HG03045 (cell line): Measurements from ENCODE around the gene OSBP2.

ENCODE experiments used
- ATAC-seq: cut with Tn5 transposase; IDR thresholded peaks from one replicate; pipeline ENCODE4 v1.9.1; 2021; ENCODE audit warnings: mild to moderate bottlenecking, moderate library complexity; ENCODE audit not compliant: unreplicated experiment

The OSBP2 gene

GRCh38 chr22:30864441-30865420, 170.1 kb downstream of the OSBP2 start:
- ATAC-seq, result no peak

- no peak for ATAC-seq
These were observed 171.0 kb downstream of the OSBP2 start for GRCh38 chr22:30865656-30866055.

- no peak for ATAC-seq
These were observed 171.5 kb downstream of the OSBP2 start for GRCh38 chr22:30866216-30866615.

GRCh38 chr22:30866811-30867271, 172.2 kb downstream of the OSBP2 start:
- no peak for ATAC-seq

- ATAC-seq, result no peak
These were observed 173.3 kb downstream of the OSBP2 start for GRCh38 chr22:30867746-30868662.

GRCh38 chr22:30868663-30869385, 174.2 kb downstream of the OSBP2 start:
- ATAC-seq, result no peak

- ATAC-seq, result no peak
These were observed 175.2 kb downstream of the OSBP2 start for GRCh38 chr22:30869667-30870395.

- ATAC-seq, result no peak
These were observed 176.0 kb downstream of the OSBP2 start for GRCh38 chr22:30870451-30871345.

- ATAC-seq, result no peak
These were observed 177.0 kb downstream of the OSBP2 start for GRCh38 chr22:30871391-30872284.

- ATAC-seq, result no peak
These were observed 177.8 kb downstream of the OSBP2 start for GRCh38 chr22:30872285-30873041.

- ATAC-seq, result no peak
These were observed 178.5 kb downstream of the OSBP2 start for GRCh38 chr22:30873086-30873650.

- no peak for ATAC-seq
These were observed 179.0 kb downstream of the OSBP2 start for GRCh38 chr22:30873661-30874060.

GRCh38 chr22:30874431-30875370, 180.0 kb downstream of the OSBP2 start:
- ATAC-seq, result no peak

- ATAC-seq, result no peak
These were observed 181.0 kb downstream of the OSBP2 start for GRCh38 chr22:30875481-30876215.

- ATAC-seq, result no peak
These were observed 181.6 kb downstream of the OSBP2 start for GRCh38 chr22:30876221-30876751.
